ENCODE data around the gene THOC2.

GRCh38 chrX:123601437-123601836, 131.4 kb downstream of the THOC2 start:
- TF ChIP-seq CTCF (conservative IDR thresholded peaks at IDR 0.05; ENCODE audit: low read length) (no peak), EZH2phosphoT487 (IDR thresholded peaks at IDR 0.05; ENCODE audit: borderline replicate concordance, low read depth, low read length) (no peak)
